ENCODE measurements around the gene CDH23. TPM values are rescaled to one million over a fixed set of nuclear protein-coding genes. Genes with fewer than 3 reads are reported as not detected.

CDH23 gene
- total RNA-seq, 2 donors from 2014 or later, result 1.1 to 2.8 TPM

DNA sequence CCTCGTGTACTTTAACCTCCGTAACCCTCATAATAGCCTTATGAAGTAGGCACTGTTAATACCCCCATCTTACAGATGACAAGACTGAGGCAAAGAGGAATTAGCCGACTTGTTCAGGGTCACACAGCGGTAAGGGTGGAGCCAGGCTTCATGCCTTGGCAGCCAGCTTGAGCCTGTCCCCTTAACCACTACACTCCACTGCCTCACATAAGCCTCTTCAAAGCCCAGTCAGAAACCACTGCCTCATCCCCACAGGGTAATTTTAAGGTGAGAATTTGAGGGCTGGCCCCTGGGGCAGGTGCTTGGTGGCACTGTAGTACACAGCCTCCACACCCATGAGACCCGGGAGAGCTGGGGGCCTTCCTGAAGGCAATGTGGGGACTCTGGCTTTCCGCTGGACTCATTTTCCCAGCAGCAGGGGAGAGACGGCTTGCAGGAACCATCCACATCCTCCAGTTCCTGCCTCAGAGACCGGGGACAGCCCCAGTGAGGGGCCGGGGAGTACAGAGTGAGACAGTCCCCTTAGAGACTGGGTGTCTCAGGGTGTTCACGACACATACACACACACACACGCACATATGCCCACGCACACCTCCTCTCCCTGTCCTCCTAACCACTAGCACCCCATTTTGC, 330.5 kb downstream of the CDH23 start:
- Mint-ChIP-seq H3K4me3 (peak overlapping the region; percentile 78 to 86), H3K36me3 (ENCODE audit: insufficient read depth in 2 of 2) (no peaks in the 10 kb centered on the region), H3K27me3 (ENCODE audit: low read depth) (no peaks in the 10 kb centered on the region), H3K9me3 (no peaks in the 10 kb centered on the region), H3K27ac (peak overlapping the region; percentile 84), H3K4me1 (ENCODE audit: low read depth) (peaks cover 86% of the 10 kb centered on the region)
- DNase-seq (peak; percentile 57 to 65), ATAC-seq (replicated peaks in 1 of 2) (peak; percentile 48 to 49)

DNA sequence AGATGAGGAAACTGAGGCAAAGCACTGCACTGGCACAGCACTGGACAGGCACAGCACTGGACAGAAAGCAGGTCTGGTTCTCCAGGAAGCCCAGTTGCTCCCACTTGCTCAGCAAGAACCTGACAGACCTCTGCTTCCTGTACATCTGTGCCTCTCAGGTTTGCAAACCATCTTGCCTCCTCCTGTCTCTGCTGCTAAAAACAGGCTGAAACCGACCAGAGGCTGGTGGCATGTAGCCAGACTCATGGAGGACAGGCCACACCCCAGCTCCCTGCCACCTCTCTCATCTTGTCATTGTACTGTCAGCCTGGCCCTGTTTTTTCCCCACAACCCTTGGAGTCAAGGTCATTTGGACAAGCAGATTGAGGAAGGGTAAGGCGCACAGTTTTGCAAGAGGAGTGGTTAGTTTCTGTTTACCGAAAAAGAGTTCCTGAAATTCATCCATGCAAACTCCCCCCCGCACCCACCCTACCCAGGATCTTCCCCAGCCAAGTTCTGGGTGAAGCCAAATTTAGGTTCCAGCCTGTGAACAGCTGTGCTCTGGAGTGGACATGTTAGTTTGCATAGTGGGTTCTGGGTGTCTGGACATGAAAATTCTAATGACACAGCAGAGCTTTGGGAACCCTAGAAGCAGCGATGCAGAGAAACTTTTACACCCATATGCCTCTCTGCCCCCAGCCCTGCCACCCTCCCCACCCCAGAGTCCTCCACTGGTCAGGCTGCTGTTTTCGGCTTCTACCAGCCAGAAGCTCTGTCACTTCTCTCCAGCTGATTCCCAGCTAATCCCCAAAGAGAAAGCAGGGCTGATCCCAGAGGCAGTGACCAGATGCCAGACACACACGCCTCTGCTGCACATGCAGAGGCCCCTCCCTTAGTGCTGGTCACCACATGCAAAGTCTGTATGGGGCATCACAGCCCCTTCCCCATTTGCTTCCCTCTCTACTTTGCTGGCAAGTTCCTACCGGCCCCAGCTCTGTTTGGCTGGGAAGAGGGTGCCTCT, 331.3 kb downstream of the CDH23 start:
- peak; percentile 64 to 73 for DNase-seq
- H3K27me3 Mint-ChIP-seq (ENCODE audit: low read depth), result no peaks in the 10 kb centered on the region
- H3K9me3 Mint-ChIP-seq, result no peaks in the 10 kb centered on the region
- ATAC-seq (replicated peaks in 1 of 2), result peak; percentile 30 to 38
- no peaks in the 10 kb centered on the region for H3K36me3 Mint-ChIP-seq (ENCODE audit: insufficient read depth in 2 of 2)
- H3K27ac Mint-ChIP-seq, result peak overlapping the region; percentile 84
- H3K4me1 Mint-ChIP-seq (ENCODE audit: low read depth), result peaks cover 87% of the 10 kb centered on the region
- peak overlapping the region; percentile 78 to 86 for H3K4me3 Mint-ChIP-seq

DNA sequence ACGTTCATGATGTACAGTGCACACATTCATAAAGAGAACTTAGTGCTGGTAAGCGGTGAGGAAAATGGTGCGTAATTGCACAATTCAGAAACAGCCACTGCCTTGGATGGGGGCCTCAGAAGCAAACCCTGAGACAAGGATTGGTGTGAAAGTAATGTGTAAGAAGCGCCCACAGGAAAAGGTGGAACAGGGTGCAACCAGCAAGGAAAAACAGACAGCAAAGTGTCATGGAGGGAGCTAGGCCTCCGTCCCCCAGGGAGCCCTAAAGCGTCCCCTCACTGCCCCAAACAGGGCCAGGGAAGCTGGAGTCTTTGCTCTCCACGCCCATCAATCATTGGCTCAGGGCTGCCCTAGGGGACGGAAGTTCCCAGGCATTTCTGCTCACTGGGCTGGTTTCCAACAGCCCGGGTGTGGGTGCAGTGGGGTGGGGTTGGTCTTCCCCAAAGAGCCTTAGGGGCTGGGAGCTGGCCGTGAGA, 332.5 kb downstream of the CDH23 start:
- H3K4me1 Mint-ChIP-seq (ENCODE audit: low read depth), result peaks cover 94% of the 10 kb centered on the region
- no peak for ATAC-seq (replicated peaks in 1 of 2)
- H3K9me3 Mint-ChIP-seq, result no peaks in the 10 kb centered on the region
- peak overlapping the region; percentile 34 to 65 for H3K4me3 Mint-ChIP-seq
- no peak for DNase-seq
- no peaks in the 10 kb centered on the region for H3K27me3 Mint-ChIP-seq (ENCODE audit: low read depth)
- H3K27ac Mint-ChIP-seq, result peak overlapping the region; percentile 61
- no peaks in the 10 kb centered on the region for H3K36me3 Mint-ChIP-seq (ENCODE audit: insufficient read depth in 2 of 2)

DNA sequence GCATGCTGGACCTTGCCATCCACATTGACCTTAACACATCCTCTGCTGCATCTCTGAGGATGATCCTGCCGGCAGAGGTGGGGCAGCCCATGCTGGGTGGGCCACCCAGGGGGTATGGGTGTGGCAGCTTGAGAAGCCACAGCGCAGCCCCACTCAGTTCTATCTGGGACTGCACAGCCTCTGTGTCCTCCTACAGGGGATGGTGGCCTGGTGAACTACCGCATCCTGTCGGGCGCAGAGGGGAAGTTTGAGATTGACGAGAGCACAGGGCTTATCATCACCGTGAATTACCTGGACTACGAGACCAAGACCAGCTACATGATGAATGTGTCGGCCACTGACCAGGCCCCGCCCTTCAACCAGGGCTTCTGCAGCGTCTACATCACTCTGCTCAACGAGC, 335.1 kb downstream of the CDH23 start:
- no peaks in the 10 kb centered on the region for H3K36me3 Mint-ChIP-seq (ENCODE audit: insufficient read depth in 2 of 2)
- DNase-seq (no peak), ATAC-seq (replicated peaks in 1 of 2) (no peak)
- no peaks in the 10 kb centered on the region for H3K27me3 Mint-ChIP-seq (ENCODE audit: low read depth)
- H3K9me3 Mint-ChIP-seq, result no peaks in the 10 kb centered on the region
- H3K4me1 Mint-ChIP-seq (ENCODE audit: low read depth), result peaks cover 94% of the 10 kb centered on the region
- H3K4me3 Mint-ChIP-seq, result no peak overlapping the region
- H3K27ac Mint-ChIP-seq, result no peak overlapping the region

DNA sequence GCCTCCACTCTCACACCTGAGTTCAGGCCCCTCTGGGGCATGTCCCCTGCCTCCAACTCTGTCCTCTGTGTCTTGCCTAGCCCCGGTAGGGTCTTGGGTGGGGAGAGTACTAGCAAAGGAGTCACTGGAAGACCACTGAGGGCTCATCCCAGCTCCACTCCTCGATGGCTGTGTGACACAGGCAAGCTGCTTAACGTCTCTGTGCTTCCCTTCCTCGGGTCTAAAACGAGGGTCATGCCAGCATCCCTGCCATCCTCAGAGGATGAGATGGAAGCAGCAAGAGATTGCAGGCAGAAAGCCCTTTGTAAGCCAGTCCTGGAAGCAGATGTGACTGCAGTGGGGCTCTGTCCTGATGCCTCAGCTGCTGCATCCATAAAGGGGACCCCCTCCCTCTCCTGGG, 338.1 kb downstream of the CDH23 start:
- Mint-ChIP-seq H3K27me3 (ENCODE audit: low read depth) (no peaks in the 10 kb centered on the region), H3K4me1 (ENCODE audit: low read depth) (peaks cover 93% of the 10 kb centered on the region), H3K9me3 (no peaks in the 10 kb centered on the region)

DNA sequence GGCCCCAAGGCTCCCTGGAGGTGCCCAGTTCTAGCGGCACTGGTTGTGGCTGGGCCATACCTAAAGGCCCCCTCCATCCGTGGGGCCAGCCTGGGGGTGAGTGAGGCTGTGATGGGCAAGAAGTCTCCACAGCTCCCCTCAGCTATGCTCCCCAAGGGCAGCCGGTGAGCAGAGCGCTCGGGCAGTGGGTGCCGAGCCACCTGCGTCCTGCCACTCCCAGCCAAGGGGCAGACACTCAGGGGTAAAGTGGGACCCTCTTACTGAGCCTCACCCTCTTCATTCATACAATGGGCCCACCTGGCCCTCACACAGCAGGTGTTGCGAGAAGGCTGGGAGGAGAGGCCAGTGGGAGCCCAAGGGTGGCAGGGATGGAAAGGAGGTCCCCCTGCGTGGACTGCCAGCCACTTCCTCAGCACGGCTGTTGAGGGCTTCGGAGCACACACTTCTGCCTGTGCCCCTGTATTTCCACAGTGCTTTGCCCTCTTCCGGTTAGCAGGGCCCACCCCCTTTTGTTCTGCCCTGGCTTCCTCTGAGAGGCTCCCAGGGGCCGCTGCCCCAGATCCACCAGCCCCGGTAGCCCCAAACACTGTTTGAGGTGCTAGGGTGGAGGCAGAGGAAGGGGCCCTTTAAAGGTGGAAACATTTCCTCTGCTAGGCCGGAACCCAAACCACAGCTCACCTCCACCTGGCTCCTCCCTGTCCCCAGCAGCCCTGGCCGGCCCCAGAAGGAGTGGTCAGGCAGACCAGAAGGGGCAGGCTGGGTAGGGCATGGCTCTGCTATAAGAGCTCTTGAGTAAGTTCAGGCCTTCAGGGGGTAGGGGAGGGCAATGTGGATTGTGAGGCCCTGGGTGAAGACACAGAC, 339.2 kb downstream of the CDH23 start:
- H3K9me3 Mint-ChIP-seq, result no peaks in the 10 kb centered on the region
- peak overlapping the region; percentile 18 to 71 for H3K4me3 Mint-ChIP-seq
- ATAC-seq (replicated peaks in 1 of 2), result peak; percentile 67 to 75
- no peaks in the 10 kb centered on the region for H3K36me3 Mint-ChIP-seq (ENCODE audit: insufficient read depth in 2 of 2)
- H3K4me1 Mint-ChIP-seq (ENCODE audit: low read depth), result peaks cover 93% of the 10 kb centered on the region
- no peaks in the 10 kb centered on the region for H3K27me3 Mint-ChIP-seq (ENCODE audit: low read depth)
- DNase-seq, result peak; percentile 66 to 71
- peak overlapping the region; percentile 74 for H3K27ac Mint-ChIP-seq

More for the DNA sequence above, 338.1 kb downstream of the CDH23 start:
- DNase-seq, result no peak
- no peak for ATAC-seq (replicated peaks in 1 of 2)
- H3K36me3 Mint-ChIP-seq (ENCODE audit: insufficient read depth in 2 of 2), result no peaks in the 10 kb centered on the region
- peak overlapping the region; percentile 18 to 71 for H3K4me3 Mint-ChIP-seq
- H3K27ac Mint-ChIP-seq, result peak overlapping the region; percentile 74

DNA sequence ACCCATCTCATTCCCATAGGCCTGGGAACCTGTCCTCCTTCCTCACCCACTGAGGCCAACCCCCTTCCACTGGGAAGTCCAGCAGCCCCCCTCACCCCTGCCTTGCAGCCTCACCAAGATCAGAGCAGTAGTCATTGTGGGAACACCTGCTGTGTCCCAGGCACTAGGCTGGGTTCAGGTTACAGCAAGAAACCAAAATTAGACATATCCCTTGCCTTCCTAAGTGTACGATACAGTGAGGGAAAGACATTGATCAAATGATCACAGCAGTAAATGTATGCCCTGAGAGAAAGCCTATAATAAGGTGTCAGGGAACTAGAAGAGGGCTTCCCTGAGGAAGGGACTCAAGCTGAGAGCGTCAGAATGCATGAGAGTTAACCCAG, 339.8 kb downstream of the CDH23 start:
- Mint-ChIP-seq H3K9me3 (no peaks in the 10 kb centered on the region), H3K4me1 (ENCODE audit: low read depth) (peaks cover 93% of the 10 kb centered on the region), H3K36me3 (ENCODE audit: insufficient read depth in 2 of 2) (no peaks in the 10 kb centered on the region), H3K4me3 (peak overlapping the region; percentile 18 to 71), H3K27ac (peak overlapping the region; percentile 74), H3K27me3 (ENCODE audit: low read depth) (no peaks in the 10 kb centered on the region)
- ATAC-seq (replicated peaks in 1 of 2), result peak; percentile 10 to 18
- DNase-seq, result no peak

DNA sequence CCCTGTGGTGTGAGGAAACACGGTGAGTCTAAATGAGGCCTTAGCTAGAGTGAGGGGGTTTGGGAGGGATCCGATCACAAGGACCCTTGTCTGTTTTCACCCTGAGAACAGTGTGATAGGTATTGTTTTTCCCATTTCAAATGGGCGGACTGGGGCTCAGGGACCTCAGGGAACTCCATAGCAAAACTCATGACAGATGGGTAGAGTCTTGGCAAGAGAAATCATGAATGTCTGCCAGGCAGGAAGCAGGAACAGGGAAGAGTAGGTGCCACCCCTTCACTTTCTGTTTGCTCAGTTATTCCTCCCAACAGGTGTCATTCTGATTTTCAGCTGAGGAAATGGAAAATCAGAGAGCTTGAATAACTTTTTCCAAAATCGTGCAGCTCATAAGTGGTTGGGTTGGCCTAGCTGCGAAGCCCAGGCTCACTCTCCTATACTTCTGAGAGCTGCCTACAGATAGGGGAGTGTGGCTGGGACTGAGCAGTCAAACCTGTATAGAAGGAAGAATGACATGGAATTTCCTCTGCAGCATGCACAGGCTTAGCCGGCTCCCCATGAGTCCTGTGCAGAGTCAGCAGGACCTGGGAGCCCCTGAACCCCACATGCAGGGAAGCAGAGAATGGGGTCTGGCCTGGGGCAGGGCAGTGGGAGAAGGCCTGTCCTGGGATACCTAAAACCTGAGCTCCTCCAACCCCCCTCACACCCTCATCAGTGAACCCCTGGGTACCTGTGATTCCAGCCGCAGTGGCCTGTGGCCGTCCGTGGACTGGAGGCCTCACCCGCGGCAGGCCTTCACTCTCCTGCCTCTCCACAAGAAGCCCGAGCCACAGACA, 340.5 kb downstream of the CDH23 start:
- ATAC-seq (replicated peaks in 1 of 2), result peak; percentile 39 to 48

DNA sequence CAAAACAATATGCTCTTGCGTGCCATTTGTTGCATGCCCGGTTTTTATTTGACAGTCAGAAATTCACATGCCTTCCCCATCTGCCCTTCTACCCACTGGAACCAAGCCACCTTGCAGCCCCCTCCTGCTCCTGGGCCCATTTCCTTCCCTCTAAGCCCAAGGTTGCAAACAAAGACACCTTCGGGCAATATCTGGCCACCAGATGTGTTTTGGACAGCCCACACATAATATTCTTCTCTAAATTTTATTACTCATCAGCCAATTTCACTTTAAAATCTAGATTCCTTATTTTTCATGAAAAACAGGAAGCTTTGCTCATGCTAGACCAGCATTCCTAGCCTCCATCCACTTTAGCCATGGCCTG, 341.1 kb downstream of the CDH23 start:
- Mint-ChIP-seq H3K27ac (peak overlapping the region; percentile 83), H3K36me3 (ENCODE audit: insufficient read depth in 2 of 2) (peaks cover 5 to 7% of the 10 kb centered on the region in 2 donors), H3K4me1 (ENCODE audit: low read depth) (peaks cover 93% of the 10 kb centered on the region), H3K4me3 (peak overlapping the region; percentile 37 to 71), H3K9me3 (peaks cover 0 to 4% of the 10 kb centered on the region in 2 donors), H3K27me3 (ENCODE audit: low read depth) (no peaks in the 10 kb centered on the region)
- DNase-seq (no peak), ATAC-seq (replicated peaks in 1 of 2) (no peak)

More for the DNA sequence above, 340.5 kb downstream of the CDH23 start:
- Mint-ChIP-seq H3K4me3 (peak overlapping the region; percentile 37 to 71), H3K27ac (peak overlapping the region; percentile 83), H3K36me3 (ENCODE audit: insufficient read depth in 2 of 2) (peaks cover 1 to 2% of the 10 kb centered on the region in 2 donors), H3K4me1 (ENCODE audit: low read depth) (peaks cover 93% of the 10 kb centered on the region), H3K9me3 (peaks cover 0 to under 1% of the 10 kb centered on the region in 2 donors), H3K27me3 (ENCODE audit: low read depth) (no peaks in the 10 kb centered on the region)
- no peak for DNase-seq

DNA sequence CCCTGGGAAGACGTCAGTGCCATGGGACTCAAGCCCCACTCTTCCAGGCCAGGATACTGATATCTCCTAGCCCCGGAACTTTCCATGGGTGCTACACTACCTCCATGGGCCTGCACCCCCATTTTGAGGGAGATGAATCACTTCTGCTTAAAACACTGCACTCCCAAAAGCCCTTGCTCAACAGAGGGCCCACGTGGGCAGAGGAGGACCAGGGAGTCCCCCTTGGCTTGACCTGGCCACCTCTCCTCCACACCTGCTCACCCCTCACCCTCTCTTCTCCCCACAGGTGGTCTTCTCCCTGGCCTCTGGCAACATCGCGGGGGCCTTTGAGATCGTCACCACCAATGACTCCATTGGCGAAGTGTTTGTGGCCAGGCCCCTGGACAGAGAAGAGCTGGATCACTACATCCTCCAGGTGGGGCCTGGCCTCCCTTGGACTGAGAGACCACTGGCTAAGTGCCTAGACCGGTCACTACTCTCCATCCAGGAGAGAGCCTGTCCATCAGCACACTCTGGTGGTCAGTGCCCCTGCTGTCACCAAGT, 342.7 kb downstream of the CDH23 start:
- H3K4me1 Mint-ChIP-seq (ENCODE audit: low read depth), result peaks cover 98% of the 10 kb centered on the region
- no peak for ATAC-seq (replicated peaks in 1 of 2)
- H3K4me3 Mint-ChIP-seq, result no peak overlapping the region
- peaks cover 0 to 4% of the 10 kb centered on the region in 2 donors for H3K9me3 Mint-ChIP-seq
- no peak overlapping the region for H3K27ac Mint-ChIP-seq
- peaks cover 7 to 9% of the 10 kb centered on the region in 2 donors for H3K36me3 Mint-ChIP-seq (ENCODE audit: insufficient read depth in 2 of 2)
- no peaks in the 10 kb centered on the region for H3K27me3 Mint-ChIP-seq (ENCODE audit: low read depth)
- no peak for DNase-seq

DNA sequence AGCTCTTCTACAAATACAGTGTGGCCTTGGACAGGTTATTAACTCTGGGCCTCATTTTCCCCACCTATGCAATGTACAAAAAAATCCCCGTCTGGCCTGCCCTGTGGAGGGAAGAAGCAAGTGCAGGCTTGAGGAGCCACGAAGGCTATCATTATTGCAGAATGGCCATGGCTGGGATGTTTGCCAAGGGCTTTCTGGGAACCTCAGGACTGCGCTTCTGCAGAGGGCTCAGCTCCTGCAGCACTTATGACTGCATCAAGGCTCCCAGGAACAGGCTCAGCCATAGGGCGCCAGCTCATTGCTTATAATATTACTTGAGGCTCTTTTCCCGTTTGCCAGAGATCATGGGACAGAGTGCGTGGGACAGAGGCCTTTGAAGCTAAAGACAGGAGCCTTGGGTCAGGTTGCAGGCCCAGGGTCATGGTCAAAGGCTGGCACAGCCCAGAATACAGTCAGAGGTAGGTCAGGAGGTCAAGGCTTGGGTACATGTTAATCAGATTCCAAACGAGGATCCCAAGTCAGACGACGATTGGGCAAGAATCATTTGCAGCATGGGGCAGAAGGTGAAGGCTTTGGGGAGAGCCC, 343.4 kb downstream of the CDH23 start:
- no peaks in the 10 kb centered on the region for H3K27me3 Mint-ChIP-seq (ENCODE audit: low read depth)
- H3K36me3 Mint-ChIP-seq (ENCODE audit: insufficient read depth in 2 of 2), result peaks cover 7 to 9% of the 10 kb centered on the region in 2 donors
- H3K4me1 Mint-ChIP-seq (ENCODE audit: low read depth), result peaks cover 98% of the 10 kb centered on the region
- H3K27ac Mint-ChIP-seq, result no peak overlapping the region
- H3K4me3 Mint-ChIP-seq, result peak overlapping the region in 1 of 2 donors; percentile 4
- H3K9me3 Mint-ChIP-seq, result peaks cover 0 to 4% of the 10 kb centered on the region in 2 donors
- DNase-seq (no peak), ATAC-seq (replicated peaks in 1 of 2) (no peak)

All from activated T-cell treated with anti-CD3 and anti-CD28 coated beads, Interleukin-2, amount 50 U/mL, for 72 hours (primary cell).